Astrocyte of the cerebellum (primary cell): Measurements from ENCODE around the gene ADD2.

Experiments
- DNase-seq: peaks from one replicate; pipeline ENCODE4 v3.0.0-alpha.2; 2011; ENCODE audit warnings: low read depth
- H3K4me3 ChIP-seq: 2 replicates; pipeline ENCODE4 v1.5.1; 2011; ENCODE audit warnings: mild to moderate bottlenecking, low read depth, low read length, moderate library complexity
- in situ Hi-C: cut with HindIII; loops from 2 replicates; pipeline ENCODE4 v1.10.0; 2017; ENCODE audit warnings: low sequenced_read_pairs
- TF ChIP-seq, protein P1 (sequence below): IDR thresholded peaks from 2 replicates; pipeline ENCODE4 v1.5.1; 2012; ENCODE audit warnings: low read length, low read depth, moderate library complexity, mild to moderate bottlenecking; ENCODE audit errors: missing control alignments

The ADD2 gene

DNA sequence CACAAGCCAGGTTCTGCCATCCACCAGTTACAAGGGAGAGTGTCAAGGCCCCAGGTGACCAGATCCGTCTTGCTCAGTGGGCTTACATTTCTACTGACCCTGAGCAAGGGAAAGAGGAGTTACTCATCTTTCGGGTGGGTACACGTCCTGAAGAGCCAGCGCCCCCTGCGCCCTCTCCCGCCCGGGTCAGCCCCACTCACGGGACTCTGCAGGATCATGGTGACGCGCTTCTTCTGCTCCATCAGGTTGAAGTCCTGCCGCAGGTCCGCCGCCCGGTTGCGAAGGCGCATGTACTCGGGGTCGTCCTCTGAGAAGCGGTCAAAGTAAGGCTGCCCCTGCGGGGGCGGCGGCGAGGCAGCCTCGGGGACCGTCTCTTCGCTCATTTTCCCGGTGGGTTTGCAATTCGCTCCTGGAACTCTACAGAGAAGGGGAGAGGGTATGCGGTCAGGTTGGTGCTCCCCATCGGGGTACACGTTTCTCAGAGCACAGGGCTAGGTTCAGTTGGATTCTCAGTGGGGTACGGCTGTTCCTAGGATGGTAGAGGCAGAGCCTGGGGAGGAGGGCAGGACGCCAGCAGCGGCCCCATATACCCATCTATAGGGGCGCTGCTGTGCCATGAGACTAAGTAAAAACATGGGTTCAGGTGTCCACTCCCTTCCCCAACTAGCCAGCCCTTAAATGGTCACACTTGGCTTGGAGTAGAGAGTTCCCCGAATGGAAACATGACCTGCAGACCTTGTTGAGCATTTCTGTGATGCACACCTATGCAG is 61.8 kb downstream of the ADD2 start:
- in situ Hi-C loops = no loop called here
- TF ChIP-seq, protein P1, sequence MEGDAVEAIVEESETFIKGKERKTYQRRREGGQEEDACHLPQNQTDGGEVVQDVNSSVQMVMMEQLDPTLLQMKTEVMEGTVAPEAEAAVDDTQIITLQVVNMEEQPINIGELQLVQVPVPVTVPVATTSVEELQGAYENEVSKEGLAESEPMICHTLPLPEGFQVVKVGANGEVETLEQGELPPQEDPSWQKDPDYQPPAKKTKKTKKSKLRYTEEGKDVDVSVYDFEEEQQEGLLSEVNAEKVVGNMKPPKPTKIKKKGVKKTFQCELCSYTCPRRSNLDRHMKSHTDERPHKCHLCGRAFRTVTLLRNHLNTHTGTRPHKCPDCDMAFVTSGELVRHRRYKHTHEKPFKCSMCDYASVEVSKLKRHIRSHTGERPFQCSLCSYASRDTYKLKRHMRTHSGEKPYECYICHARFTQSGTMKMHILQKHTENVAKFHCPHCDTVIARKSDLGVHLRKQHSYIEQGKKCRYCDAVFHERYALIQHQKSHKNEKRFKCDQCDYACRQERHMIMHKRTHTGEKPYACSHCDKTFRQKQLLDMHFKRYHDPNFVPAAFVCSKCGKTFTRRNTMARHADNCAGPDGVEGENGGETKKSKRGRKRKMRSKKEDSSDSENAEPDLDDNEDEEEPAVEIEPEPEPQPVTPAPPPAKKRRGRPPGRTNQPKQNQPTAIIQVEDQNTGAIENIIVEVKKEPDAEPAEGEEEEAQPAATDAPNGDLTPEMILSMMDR = no peak
- DNase-seq = no peak
- no peak overlapping the region for H3K4me3 ChIP-seq

DNA sequence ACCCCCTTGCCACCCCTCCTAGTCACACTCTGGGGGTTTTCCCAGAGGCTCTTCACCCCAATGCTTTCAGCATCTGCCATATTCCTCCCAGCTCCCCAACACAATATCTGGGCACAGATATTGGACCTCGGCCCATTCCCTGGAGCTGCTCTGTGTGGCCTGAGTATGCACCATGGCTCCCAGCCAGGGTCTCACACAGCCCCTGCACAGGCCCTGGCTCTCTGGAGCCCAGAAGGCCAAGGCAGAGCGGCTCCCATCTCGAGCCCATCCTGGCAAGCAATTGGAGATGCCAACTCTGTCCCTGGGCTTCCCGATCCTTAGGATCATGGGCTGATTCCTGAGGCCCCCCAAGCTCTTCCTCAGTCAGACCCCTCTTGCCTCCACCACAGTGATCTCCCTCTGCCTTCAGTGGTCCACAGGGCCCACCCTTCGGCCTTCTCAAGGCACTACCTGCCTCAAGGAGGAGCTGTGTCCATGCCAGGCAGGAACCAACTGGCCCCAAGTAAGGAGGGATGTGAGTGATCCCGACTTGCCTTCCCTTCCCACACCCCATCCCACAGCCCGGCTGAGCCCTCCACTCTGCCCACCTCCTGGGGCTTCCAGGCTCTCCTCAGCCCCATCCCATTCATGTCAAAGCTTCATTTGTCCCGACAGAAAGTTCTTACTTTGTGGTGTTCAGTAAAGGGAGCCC is 62.7 kb downstream of the ADD2 start:
- no peak overlapping the region for H3K4me3 ChIP-seq
- TF ChIP-seq, protein P1 = no peak
- in situ Hi-C loops = no loop called here
- no peak for DNase-seq

DNA sequence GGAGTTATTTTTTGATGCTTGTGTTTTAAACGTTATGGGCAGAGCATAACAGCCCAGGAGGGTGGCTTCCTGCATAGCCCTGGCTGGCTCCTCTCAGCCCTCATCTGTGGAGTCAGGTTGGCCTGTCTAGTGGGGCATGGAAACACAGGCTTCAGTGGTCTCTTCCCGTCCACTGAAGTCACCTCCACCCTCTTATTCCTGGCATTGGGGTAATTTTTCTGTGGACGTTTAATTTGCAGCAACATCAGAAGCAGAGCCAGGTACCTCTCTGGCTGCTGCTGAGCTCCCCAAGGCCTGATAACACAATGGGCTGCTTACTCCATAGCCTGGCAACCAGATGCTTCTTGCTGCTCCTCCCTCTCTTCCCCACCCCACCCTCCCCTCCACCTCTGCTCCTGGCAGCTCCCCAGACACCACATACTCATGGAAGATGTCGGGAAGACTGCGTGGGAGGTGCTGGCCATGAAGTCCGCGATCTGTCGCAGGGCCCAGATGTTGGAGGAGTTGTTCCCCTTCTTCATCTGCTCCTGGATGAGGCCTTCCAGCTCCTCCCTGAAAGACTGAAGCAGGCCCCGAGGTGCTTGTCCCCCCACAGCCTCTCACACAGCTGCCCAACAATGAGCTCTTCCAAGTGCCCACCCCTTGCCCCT is 64.0 kb downstream of the ADD2 start:
- TF ChIP-seq, protein P1 = no peak
- in situ Hi-C loops = no loop called here
- no peak overlapping the region for H3K4me3 ChIP-seq
- no peak for DNase-seq

DNA sequence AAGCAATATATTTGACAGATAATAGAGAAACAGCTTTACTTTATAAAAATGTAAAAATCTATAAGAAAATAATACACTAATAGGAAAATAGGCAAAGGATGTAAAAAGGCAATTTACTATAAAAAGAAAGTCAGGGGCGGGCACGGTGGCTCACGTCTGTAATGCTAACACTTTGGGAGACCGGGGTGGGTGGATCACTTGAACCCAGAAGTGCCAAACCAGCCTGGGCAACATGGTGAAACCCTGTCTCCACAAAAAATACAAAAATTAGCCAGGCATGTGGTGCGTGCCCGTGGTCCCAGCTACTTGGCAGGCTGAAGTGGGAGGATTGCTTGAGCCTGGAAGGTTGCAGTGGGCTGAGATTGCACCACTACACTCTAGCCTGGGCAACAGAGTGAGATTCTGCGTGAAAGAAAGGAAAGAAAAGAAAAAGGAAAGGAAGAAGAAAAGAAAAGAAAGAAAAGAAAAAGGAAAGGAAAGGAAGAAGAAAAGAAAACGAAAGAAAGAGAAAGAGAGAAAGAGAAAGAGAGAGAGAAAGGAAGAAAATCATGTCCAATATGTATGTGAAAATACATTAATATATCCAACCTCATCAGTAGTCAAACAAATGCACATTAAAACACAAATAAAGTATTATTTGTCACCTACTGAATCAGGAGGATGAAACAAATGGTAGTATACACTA is 65.1 kb downstream of the ADD2 start:
- no peak for DNase-seq
- no peak overlapping the region for H3K4me3 ChIP-seq
- in situ Hi-C loops = no loop called here
- TF ChIP-seq, protein P1 = no peak

DNA sequence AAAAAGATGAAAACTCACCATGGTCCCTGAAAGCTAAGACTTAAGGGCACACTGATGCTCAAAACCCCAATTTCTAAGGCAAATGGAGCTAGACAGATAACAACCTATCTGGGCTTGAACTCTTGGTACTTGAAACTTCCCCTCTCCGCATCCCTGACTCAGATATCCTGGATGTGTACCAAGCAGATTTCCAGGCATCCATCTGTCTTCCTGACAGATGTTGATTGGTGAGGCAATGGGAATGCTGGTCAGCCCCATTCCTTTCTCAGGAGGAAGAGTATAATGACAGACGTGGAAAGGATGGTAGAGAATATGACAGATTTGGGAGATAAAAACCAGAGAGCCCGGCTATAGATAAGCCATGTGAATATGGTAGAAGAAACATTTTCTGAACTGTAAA is 69.2 kb downstream of the ADD2 start:
- H3K4me3 ChIP-seq = no peak overlapping the region
- in situ Hi-C loops = loop anchor here (5.0 kb wide), 1 partner anchor 38 kb away; no protein-coding TSS in a partner anchor
- TF ChIP-seq, protein P1 = no peak
- DNase-seq = no peak
